ENCODE measurements around the gene SND1.
A peak's percentile ranks its signal among the peaks of the same experiment; 100 is the strongest.

The SND1 gene

DNA sequence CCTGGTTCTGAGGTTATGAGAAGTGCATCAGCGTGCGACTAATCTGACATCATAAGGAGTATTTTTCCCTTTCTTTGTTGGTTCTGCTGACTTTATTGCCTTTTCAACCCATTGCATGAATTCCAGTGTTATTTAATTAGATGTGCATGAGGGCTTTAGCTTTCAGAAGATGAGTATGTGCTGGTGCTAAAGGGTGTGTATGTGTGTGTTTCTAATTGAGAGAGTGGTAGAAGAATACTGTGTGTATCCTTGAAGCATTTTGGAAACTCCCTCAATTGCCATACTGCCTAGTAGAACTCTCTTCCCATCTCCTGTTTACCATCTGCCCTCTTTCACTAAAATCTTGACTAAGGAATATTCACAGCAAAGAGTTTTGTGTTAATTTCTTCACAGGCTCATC lies 158.1 kb downstream of the SND1 start:
- TF ChIP-seq CTCF (IDR thresholded peaks at IDR 0.05; ENCODE audit: low read depth, low read length), result no peak
- H3K36me3 ChIP-seq, result no peaks in the 10 kb centered on the region; the same call in 1 of the 2 replicates

DNA sequence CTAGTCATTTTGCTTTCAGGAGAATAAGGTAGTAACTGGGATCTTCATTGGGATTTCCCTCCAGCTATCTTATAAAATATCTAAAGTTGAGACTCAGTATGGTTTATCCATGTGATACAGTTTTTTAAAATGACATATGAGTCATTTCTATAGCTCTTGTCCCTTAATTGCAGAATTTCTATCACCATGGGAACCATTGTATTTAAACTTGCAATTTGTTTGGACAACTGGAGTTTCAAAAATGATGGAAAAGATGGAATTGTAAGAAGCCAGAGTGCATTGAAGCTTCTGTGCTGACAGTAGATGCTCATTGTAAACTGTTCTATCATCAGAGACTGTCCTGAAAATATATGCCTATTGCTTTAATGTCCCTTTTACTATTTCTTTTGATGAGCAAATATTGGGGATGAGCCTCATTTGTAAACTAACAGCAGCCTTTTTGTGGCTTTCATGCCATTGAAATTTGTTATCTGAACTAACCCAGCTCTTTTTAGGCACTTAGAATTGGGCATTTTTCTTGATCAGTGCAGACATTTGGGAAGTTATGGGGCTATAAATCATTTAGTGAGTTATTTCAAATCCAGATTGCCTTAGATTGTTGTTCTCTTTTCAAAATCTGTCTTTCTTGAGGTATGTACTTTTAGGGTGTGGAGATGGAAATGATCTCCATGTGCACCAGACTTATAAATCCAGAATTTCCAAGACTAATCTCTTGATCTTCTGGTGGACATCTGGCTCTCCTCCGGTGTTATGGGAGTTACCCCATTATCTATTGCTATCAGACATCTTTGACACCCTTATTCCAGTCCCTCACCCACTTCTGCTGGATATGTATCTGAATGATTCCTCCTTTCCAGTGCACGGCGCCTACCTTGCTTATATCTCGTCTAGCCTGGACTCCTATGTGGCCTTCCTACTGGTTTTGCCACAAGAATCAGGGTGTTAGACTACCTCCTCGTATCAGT lies 159.0 kb downstream of the SND1 start:
- Histone ChIP-seq H3K27ac (peak overlapping the region; percentile 24; the same call in 1 of the 2 replicates), H3K27me3 (ENCODE audit: insufficient read depth, low read depth, severe bottlenecking) (no peaks in the 10 kb centered on the region), H3K9me3 (ENCODE audit: severe bottlenecking) (no peaks in the 10 kb centered on the region), H3K36me3 (no peaks in the 10 kb centered on the region; the same call in 1 of the 2 replicates), H3K4me3 (ENCODE audit: low read depth, low read length) (no peak overlapping the region)
- no peak for DNase-seq
- TF ChIP-seq CTCF (IDR thresholded peaks at IDR 0.05; ENCODE audit: low read depth, low read length), result no peak

More for the DNA sequence above, 158.1 kb downstream of the SND1 start:
- Histone ChIP-seq H3K4me3 (ENCODE audit: low read depth, low read length) (no peak overlapping the region), H3K27me3 (ENCODE audit: insufficient read depth, low read depth, severe bottlenecking) (no peaks in the 10 kb centered on the region), H3K27ac (peak overlapping the region; percentile 47), H3K9me3 (ENCODE audit: severe bottlenecking) (no peaks in the 10 kb centered on the region)
- DNase-seq, result no peak

GRCh38 chr7:127812540-127812939 lies 160.5 kb downstream of the SND1 start:
- no peak overlapping the region for H3K4me3 ChIP-seq (ENCODE audit: low read depth, low read length)
- no peak for DNase-seq
- H3K27me3 ChIP-seq (ENCODE audit: insufficient read depth, low read depth, severe bottlenecking), result no peaks in the 10 kb centered on the region
- H3K36me3 ChIP-seq, result no peaks in the 10 kb centered on the region; the same call in 1 of the 2 replicates
- TF ChIP-seq CTCF (IDR thresholded peaks at IDR 0.05; ENCODE audit: low read depth, low read length), result no peak
- no peaks in the 10 kb centered on the region for H3K9me3 ChIP-seq (ENCODE audit: severe bottlenecking)
- H3K27ac ChIP-seq, result no peak overlapping the region

DNA sequence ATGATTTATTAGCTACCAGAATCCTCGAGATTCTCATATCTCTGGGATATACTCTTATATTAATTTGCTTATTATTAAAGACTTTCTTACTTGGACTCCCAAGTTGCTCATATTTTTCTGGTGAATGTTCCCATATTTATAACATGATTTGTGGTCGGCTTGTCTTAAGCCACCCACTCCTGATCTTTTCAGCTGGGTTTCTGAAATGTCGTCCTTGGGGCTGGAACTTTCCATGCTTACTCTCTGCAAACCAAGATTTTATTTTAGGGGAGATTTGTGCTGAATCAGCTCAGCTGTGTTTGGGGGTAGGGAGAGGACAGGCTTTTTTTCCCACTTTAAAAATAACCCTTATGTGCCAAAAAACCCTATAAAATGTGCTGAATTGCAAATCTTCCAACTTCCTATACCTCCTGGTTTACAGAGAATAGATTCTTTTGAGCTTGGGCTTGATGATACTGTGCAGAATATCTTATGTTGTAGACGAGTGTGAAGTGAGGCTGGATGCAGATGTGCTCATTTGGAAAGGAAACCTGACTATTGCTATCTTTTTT lies 162.1 kb downstream of the SND1 start:
- no peak for DNase-seq
- no peak overlapping the region for H3K27ac ChIP-seq

GRCh38 chr7:127815631-127816145 lies 163.7 kb downstream of the SND1 start:
- Histone ChIP-seq H3K4me3 (ENCODE audit: low read depth, low read length) (no peak overlapping the region), H3K9me3 (ENCODE audit: severe bottlenecking) (no peaks in the 10 kb centered on the region), H3K27ac (no peak overlapping the region), H3K27me3 (ENCODE audit: insufficient read depth, low read depth, severe bottlenecking) (no peaks in the 10 kb centered on the region), H3K36me3 (no peaks in the 10 kb centered on the region)
- TF ChIP-seq CTCF (IDR thresholded peaks at IDR 0.05; ENCODE audit: low read depth, low read length), result no peak
- DNase-seq, result no peak

More for the DNA sequence above, 162.1 kb downstream of the SND1 start:
- Histone ChIP-seq H3K4me3 (ENCODE audit: low read depth, low read length) (no peak overlapping the region), H3K36me3 (no peaks in the 10 kb centered on the region), H3K27me3 (ENCODE audit: insufficient read depth, low read depth, severe bottlenecking) (no peaks in the 10 kb centered on the region), H3K9me3 (ENCODE audit: severe bottlenecking) (no peaks in the 10 kb centered on the region)
- TF ChIP-seq CTCF (IDR thresholded peaks at IDR 0.05; ENCODE audit: low read depth, low read length), result no peak
